Karpas-422 (cell line): Measurements from ENCODE around the gene GAB1. TPM values are rescaled to one million over a fixed set of nuclear protein-coding genes. Genes with fewer than 3 reads are reported as not detected.

Source experiments
- DNase-seq: peaks from one replicate; pipeline ENCODE4 v3.0.0-alpha.2; 2015
- H2AFZ ChIP-seq: fragments of 200-600 bp; sonication (generic); 2 replicates; pipeline ENCODE4 v1.6.1; 2014; ENCODE audit warnings: antibody characterized with exemption, low read length, mixed read lengths
- H3K27ac ChIP-seq: fragments of 200-600 bp; sonication (generic); 2 replicates; pipeline ENCODE4 v1.5.1; 2014; ENCODE audit warnings: mild to moderate bottlenecking, low read length, moderate library complexity
- H3K27me3 ChIP-seq: fragments of 200-600 bp; sonication (generic); 2 replicates; pipeline ENCODE4 v1.6.1; 2014; ENCODE audit warnings: low read length, mixed read lengths
- H3K36me3 ChIP-seq: fragments of 200-600 bp; sonication (generic); 2 replicates; pipeline ENCODE4 v1.6.1; 2014; ENCODE audit warnings: low read length, mixed read lengths; ENCODE audit not compliant: insufficient read depth
- H3K4me1 ChIP-seq: fragments of 200-600 bp; sonication (generic); 2 replicates; pipeline ENCODE4 v1.6.1; 2014; ENCODE audit warnings: mild to moderate bottlenecking, low read length, mixed read lengths
- H3K4me2 ChIP-seq: fragments of 200-600 bp; sonication (generic); 2 replicates; pipeline ENCODE4 v1.6.1; 2014; ENCODE audit warnings: low read length, low read depth, mild to moderate bottlenecking; ENCODE audit not compliant: poor library complexity, severe bottlenecking
- H3K4me3 ChIP-seq: fragments of 200-600 bp; sonication (generic); 2 replicates; pipeline ENCODE4 v1.5.1; 2014; ENCODE audit warnings: mild to moderate bottlenecking, antibody characterized with exemption, low read length, mixed read lengths
- H3K79me2 ChIP-seq: fragments of 200-600 bp; sonication (generic); 2 replicates; pipeline ENCODE4 v1.6.1; 2014; ENCODE audit warnings: mild to moderate bottlenecking, low read length, mixed read lengths
- H3K9ac ChIP-seq: fragments of 200-600 bp; sonication (generic); 2 replicates; pipeline ENCODE4 v1.6.0; 2014; ENCODE audit warnings: low read length
- H3K9me2 ChIP-seq: fragments of 200-600 bp; sonication (generic), shearing (Covaris generic); replicated peaks from 2 replicates; pipeline ENCODE4 v1.6.0; 2014; ENCODE audit warnings: mild to moderate bottlenecking, low read length, moderate library complexity; ENCODE audit not compliant: insufficient read depth
- H3K9me3 ChIP-seq: fragments of 300-700, 200-600 bp; sonication (generic); 2 replicates; pipeline ENCODE4 v1.6.1; 2014; ENCODE audit warnings: low read length, mixed read lengths
- H4K20me1 ChIP-seq: fragments of 200-600 bp; sonication (generic); 2 replicates; pipeline ENCODE4 v1.6.1; 2014; ENCODE audit warnings: mild to moderate bottlenecking, antibody characterized with exemption, low read length, low read depth; ENCODE audit not compliant: insufficient read depth
- small RNA-seq: library from RNA; depleted of rRNA; stranded (forward); fragments of <200 nt; gene quantifications from one replicate; pipeline ENCODE3, GENCODE V24; 2014
- total RNA-seq: library from RNA; depleted of rRNA; stranded (reverse); fragments of >200 nt; shearing (Covaris generic); gene quantifications from 2 replicates; pipeline ENCODE4 v1.2.3, GENCODE V29; 2014; ENCODE audit warnings: low replicate concordance; rRNA removed

Gene GAB1
- total RNA-seq, 1 experiment from 2014 or later = not detected

DNA sequence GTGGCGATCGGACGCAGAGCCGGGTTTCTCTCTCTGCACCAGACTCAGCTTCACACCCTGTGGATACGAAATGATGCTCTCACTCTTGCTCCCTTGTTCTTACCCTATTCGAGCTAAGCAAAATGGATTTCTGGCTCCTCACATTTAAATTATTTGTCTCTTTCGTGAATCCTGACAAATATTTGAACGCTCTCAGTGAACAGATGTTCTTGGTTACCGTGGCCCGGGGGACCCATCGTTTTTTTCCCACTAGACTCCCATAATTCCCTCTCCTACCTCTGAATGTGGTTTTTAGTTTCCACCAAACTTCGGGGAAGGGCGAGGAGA is 177.5 kb downstream of the GAB1 start:
- peak overlapping the region; percentile 94 for H3K4me3 ChIP-seq
- DNase-seq = no peak

GRCh38 chr4:143514497-143514896 is 177.8 kb downstream of the GAB1 start:
- H3K27ac ChIP-seq = peak overlapping the region; percentile 54
- H3K4me3 ChIP-seq = peak overlapping the region; percentile 94
- H3K9ac ChIP-seq = peak overlapping the region; percentile 92
- peak; percentile 73 for DNase-seq
- peaks cover 38% of the 10 kb centered on the region for H3K36me3 ChIP-seq
- H3K4me1 ChIP-seq = peaks cover 53% of the 10 kb centered on the region
- H3K9me2 ChIP-seq = no peaks in the 10 kb centered on the region
- H2AFZ ChIP-seq = no peak overlapping the region
- H3K79me2 ChIP-seq = peaks cover 61% of the 10 kb centered on the region
- H3K4me2 ChIP-seq = peak overlapping the region; percentile 94
- H3K27me3 ChIP-seq = no peaks in the 10 kb centered on the region
- H4K20me1 ChIP-seq = peaks cover 49% of the 10 kb centered on the region
- H3K9me3 ChIP-seq = no peaks in the 10 kb centered on the region

More for the DNA sequence above, 177.5 kb downstream of the GAB1 start:
- Histone ChIP-seq H2AFZ (no peak overlapping the region), H4K20me1 (peaks cover 45% of the 10 kb centered on the region), H3K79me2 (peaks cover 57% of the 10 kb centered on the region), H3K27ac (peak overlapping the region; percentile 54), H3K9ac (peak overlapping the region; percentile 92), H3K4me1 (peaks cover 49% of the 10 kb centered on the region), H3K9me3 (no peaks in the 10 kb centered on the region), H3K4me2 (peak overlapping the region; percentile 94), H3K27me3 (no peaks in the 10 kb centered on the region), H3K9me2 (no peaks in the 10 kb centered on the region), H3K36me3 (peaks cover 34% of the 10 kb centered on the region)

- peaks cover 65% of the 10 kb centered on the region for H3K79me2 ChIP-seq
- H3K4me1 ChIP-seq = peaks cover 53% of the 10 kb centered on the region
- H3K4me2 ChIP-seq = peak overlapping the region; percentile 94
- no peak overlapping the region for H3K27ac ChIP-seq
- peak overlapping the region; percentile 94 for H3K4me3 ChIP-seq
- no peak overlapping the region for H2AFZ ChIP-seq
- no peaks in the 10 kb centered on the region for H3K9me2 ChIP-seq
- H3K9ac ChIP-seq = peak overlapping the region; percentile 92
- H3K27me3 ChIP-seq = no peaks in the 10 kb centered on the region
- peaks cover 42% of the 10 kb centered on the region for H3K36me3 ChIP-seq
- peaks cover 53% of the 10 kb centered on the region for H4K20me1 ChIP-seq
- DNase-seq = no peak
- no peaks in the 10 kb centered on the region for H3K9me3 ChIP-seq
These were observed 178.2 kb downstream of the GAB1 start for GRCh38 chr4:143514901-143515300.

- H3K27me3 ChIP-seq = no peaks in the 10 kb centered on the region
- no peaks in the 10 kb centered on the region for H3K9me3 ChIP-seq
- peak overlapping the region; percentile 94 for H3K4me2 ChIP-seq
- peaks cover 51% of the 10 kb centered on the region for H3K36me3 ChIP-seq
- peak overlapping the region; percentile 94 for H3K4me3 ChIP-seq
- H3K9me2 ChIP-seq = no peaks in the 10 kb centered on the region
- H4K20me1 ChIP-seq = peaks cover 54% of the 10 kb centered on the region
- H3K9ac ChIP-seq = peak overlapping the region; percentile 92
- no peak for DNase-seq
- H3K4me1 ChIP-seq = peaks cover 53% of the 10 kb centered on the region
- peaks cover 75% of the 10 kb centered on the region for H3K79me2 ChIP-seq
- H2AFZ ChIP-seq = no peak overlapping the region
- H3K27ac ChIP-seq = no peak overlapping the region
These were observed 179.2 kb downstream of the GAB1 start for GRCh38 chr4:143515905-143516304.

DNA sequence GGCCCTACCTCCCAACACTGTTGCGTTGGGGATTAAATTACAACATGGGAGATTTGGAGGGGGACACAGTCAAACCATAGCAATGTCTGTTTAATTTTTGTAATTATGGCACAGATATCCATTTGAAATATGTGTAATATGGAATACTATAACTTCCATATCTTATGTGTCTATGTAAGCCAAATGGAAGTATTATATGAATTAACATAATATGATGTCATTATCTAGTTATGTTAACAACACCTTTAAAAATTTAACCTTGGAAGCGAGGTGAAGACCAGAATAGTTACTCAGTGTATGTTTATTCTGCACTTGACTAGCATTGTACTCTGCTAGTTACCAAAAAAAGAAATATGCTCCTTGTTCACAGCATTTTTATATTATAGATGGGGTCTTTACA is 181.1 kb downstream of the GAB1 start:
- Histone ChIP-seq H3K4me2 (peak overlapping the region; percentile 10), H3K79me2 (peaks cover 92% of the 10 kb centered on the region), H2AFZ (no peak overlapping the region), H3K4me3 (no peak overlapping the region), H3K9me3 (no peaks in the 10 kb centered on the region), H4K20me1 (peaks cover 67% of the 10 kb centered on the region), H3K36me3 (peaks cover 68% of the 10 kb centered on the region), H3K27me3 (no peaks in the 10 kb centered on the region), H3K4me1 (peaks cover 47% of the 10 kb centered on the region), H3K27ac (no peak overlapping the region), H3K9ac (no peak overlapping the region), H3K9me2 (no peaks in the 10 kb centered on the region)
- DNase-seq = no peak

Small RNA genes within 50 kb of the gene (small RNA-seq; reads per million reads assigned to genes)
- gene MIR3139 (not detected), gene RF00019 (not detected)

Other genes with a start within 250 kb of the GAB1 start
- gene USP38, start 152.0 kb upstream of the GAB1 start, total RNA-seq = 16.6 and 31.3 TPM in 2 replicates
- 66.8 and 102 TPM in 2 replicates for gene SMARCA5, start 176.8 kb downstream of the GAB1 start, total RNA-seq